GM23248 (cell line): ENCODE measurements around the gene SLC10A6.

Source experiments
- EZH2 ChIP-seq: fragments of 200-600 bp; sonication (generic); IDR thresholded peaks from 2 replicates; pipeline ENCODE4 v1.6.1; 2018; ENCODE audit warnings: antibody characterized with exemption, mild to moderate bottlenecking; ENCODE audit not compliant: insufficient read depth, poor library complexity, severe bottlenecking
- EZH2phosphoT487 ChIP-seq: fragments of 200-600 bp; sonication (generic); IDR thresholded peaks from 2 replicates; pipeline ENCODE4 v1.6.1; 2018; ENCODE audit warnings: antibody characterized with exemption, moderate library complexity, mild to moderate bottlenecking, low read depth; ENCODE audit not compliant: insufficient read depth

- TF ChIP-seq EZH2phosphoT487: no peak
- TF ChIP-seq EZH2: no peak
Observed at GRCh38 chr4:86878640-86879039, 29.5 kb upstream of the SLC10A6 start.
